CD4-positive, alpha-beta T cell treated with Interleukin-17A for 1 hour (primary cell): ENCODE results near the gene ADCY9.

ENCODE experiments used
- DNase-seq: peaks from one replicate; pipeline ENCODE4 v3.0.0-alpha.2; 2020

Gene ADCY9

GRCh38 chr16:3999479-4000325 is 116.5 kb downstream of the ADCY9 start:
- DNase-seq = peak; percentile 9

GRCh38 chr16:3998793-3999478 is 117.3 kb downstream of the ADCY9 start:
- DNase-seq = no peak

GRCh38 chr16:3997231-3997841 is 118.9 kb downstream of the ADCY9 start:
- no peak for DNase-seq

- DNase-seq = no peak
These were observed 121.2 kb downstream of the ADCY9 start for GRCh38 chr16:3995001-3995400.

- no peak for DNase-seq
These were observed 123.0 kb downstream of the ADCY9 start for GRCh38 chr16:3993052-3993785.

- DNase-seq = no peak
These were observed 123.8 kb downstream of the ADCY9 start for GRCh38 chr16:3992297-3993051.

- no peak for DNase-seq
These were observed 127.4 kb downstream of the ADCY9 start for GRCh38 chr16:3988824-3989223.

GRCh38 chr16:3988011-3988410 is 128.2 kb downstream of the ADCY9 start:
- DNase-seq = no peak

GRCh38 chr16:3987231-3987630 is 129.0 kb downstream of the ADCY9 start:
- no peak for DNase-seq

GRCh38 chr16:3986235-3986544 is 130.1 kb downstream of the ADCY9 start:
- no peak for DNase-seq

GRCh38 chr16:3984111-3985060 is 131.9 kb downstream of the ADCY9 start:
- DNase-seq = no peak

GRCh38 chr16:3983081-3983520 is 133.1 kb downstream of the ADCY9 start:
- DNase-seq = peak; percentile 61

GRCh38 chr16:3982216-3982615 is 134.0 kb downstream of the ADCY9 start:
- no peak for DNase-seq

GRCh38 chr16:3980253-3981111 is 135.8 kb downstream of the ADCY9 start:
- no peak for DNase-seq

- DNase-seq = no peak
These were observed 136.7 kb downstream of the ADCY9 start for GRCh38 chr16:3979518-3979917.

- no peak for DNase-seq
These were observed 137.2 kb downstream of the ADCY9 start for GRCh38 chr16:3979070-3979469.

- no peak for DNase-seq
These were observed 138.9 kb downstream of the ADCY9 start for GRCh38 chr16:3977376-3977775.

GRCh38 chr16:3974751-3975150 is 141.5 kb downstream of the ADCY9 start:
- no peak for DNase-seq

- DNase-seq = no peak
These were observed 144.5 kb downstream of the ADCY9 start for GRCh38 chr16:3971706-3972105.

GRCh38 chr16:3971261-3971660 is 145.0 kb downstream of the ADCY9 start:
- DNase-seq = no peak
